GM12801 (cell line): ENCODE measurements around the gene FZD2.

Source experiments
- TF ChIP-seq, protein P1 (sequence below): IDR thresholded peaks from one replicate; pipeline ENCODE4 v1.5.1; 2011; ENCODE audit warnings: control low read depth; ENCODE audit not compliant: insufficient read length; ENCODE audit errors: extremely low read depth

Gene FZD2

DNA sequence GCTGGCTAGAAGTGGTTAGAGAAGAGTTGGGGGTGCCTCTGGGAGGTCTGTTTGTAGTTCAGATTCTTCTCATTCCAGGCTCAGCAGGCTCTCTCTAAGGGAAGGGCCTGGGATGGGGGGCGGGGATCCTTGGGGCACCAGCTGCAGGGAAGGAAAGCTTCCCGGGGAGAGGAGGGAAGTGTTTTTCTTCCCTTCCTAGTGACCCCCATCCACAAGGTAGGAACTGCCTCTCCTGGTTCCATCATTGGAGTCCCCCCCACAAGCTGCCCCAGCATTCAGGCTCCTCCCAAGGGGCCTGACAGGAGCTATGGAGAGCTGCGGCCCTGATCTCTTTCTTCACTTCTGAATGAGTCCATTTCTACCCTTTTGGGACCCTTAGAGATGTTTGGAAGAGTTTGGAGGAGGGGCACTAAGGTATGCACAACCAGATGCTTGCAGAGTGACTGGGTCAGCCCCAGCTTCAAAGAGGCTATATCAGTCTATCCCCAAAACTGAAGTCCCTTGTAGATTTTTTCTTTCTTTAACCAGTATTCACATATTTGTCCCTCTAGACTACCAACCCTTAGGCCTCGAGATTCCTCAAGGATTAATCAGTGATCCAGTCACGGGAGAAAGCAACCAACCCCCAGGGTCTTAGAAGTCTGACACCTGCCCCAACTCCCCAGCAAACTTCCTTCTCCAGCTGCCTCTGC, 13.9 kb upstream of the FZD2 start:
- TF ChIP-seq, protein P1, sequence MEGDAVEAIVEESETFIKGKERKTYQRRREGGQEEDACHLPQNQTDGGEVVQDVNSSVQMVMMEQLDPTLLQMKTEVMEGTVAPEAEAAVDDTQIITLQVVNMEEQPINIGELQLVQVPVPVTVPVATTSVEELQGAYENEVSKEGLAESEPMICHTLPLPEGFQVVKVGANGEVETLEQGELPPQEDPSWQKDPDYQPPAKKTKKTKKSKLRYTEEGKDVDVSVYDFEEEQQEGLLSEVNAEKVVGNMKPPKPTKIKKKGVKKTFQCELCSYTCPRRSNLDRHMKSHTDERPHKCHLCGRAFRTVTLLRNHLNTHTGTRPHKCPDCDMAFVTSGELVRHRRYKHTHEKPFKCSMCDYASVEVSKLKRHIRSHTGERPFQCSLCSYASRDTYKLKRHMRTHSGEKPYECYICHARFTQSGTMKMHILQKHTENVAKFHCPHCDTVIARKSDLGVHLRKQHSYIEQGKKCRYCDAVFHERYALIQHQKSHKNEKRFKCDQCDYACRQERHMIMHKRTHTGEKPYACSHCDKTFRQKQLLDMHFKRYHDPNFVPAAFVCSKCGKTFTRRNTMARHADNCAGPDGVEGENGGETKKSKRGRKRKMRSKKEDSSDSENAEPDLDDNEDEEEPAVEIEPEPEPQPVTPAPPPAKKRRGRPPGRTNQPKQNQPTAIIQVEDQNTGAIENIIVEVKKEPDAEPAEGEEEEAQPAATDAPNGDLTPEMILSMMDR, result no peak

DNA sequence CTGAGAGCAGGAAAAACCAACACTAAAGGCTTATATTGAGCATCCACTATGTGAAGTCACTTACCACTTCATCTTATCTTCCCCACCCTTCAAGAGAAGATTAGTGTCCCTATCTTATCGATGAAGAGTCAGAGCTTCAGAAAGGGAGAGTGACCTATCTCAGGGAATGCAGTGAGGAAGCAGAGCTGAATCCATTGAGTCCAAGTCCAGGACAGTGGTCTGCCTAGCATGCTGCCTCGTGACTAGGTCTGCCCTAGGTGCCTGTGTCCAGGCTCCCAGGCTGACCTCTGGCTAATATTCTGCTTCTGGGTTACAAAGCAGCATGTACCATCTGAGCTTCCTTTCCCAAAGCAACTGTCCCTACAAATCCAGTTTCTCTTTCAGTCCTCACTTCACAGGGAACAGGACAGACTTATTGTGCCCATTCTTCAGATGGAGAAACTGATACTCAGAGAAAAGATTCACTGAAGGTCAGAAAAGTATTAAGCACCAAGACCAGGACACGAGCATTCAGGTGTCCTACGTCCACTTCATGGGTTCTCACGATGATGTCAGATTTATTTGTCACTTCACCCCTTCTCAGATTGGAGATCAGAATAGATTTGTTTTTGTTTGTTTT, 13.3 kb upstream of the FZD2 start:
- TF ChIP-seq, protein P1, result no peak

DNA sequence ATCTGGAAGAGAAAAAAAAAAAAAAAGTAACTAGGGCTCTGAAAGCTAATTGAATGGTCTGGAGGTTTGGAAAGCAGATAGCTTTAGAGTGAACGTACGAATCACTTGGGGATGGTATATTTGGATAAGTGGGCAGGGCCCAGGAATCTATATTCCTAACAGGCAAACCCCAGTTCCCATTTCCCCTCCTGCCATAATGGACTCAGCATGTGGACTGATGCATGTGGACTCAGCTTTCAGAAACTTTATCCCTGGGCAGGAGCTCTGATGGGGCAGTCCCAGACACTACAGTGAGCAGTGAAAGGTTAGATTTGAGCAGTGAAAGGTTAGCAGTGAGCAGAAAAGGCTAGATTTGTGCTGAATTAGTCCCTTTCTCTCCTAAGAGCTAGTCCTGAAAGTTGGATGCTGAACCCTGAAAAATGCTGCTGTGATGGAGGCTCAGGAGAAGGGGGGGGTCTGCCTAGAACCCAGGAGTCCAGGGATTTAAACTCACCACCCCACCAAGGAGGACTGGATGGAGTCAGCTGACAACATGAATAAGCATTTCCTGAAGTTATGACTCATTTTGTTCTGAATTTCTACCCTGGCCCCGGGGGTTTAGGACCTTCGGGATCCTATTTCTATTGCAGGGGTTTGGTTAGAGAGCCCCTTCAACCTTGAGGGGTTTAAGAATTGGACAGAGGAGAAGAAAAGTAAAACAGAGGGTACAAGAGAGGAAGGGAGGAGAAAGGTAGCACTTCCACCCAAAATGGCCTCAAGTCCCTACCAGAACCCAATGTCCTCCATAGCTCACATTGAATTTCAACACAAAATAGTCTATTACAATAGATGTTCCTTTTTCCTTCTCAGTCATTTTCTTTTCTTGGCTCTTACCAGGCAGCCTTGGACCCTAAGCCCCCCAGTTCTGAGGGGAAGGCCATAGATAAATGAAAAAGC, 10.3 kb upstream of the FZD2 start:
- TF ChIP-seq, protein P1, result no peak

DNA sequence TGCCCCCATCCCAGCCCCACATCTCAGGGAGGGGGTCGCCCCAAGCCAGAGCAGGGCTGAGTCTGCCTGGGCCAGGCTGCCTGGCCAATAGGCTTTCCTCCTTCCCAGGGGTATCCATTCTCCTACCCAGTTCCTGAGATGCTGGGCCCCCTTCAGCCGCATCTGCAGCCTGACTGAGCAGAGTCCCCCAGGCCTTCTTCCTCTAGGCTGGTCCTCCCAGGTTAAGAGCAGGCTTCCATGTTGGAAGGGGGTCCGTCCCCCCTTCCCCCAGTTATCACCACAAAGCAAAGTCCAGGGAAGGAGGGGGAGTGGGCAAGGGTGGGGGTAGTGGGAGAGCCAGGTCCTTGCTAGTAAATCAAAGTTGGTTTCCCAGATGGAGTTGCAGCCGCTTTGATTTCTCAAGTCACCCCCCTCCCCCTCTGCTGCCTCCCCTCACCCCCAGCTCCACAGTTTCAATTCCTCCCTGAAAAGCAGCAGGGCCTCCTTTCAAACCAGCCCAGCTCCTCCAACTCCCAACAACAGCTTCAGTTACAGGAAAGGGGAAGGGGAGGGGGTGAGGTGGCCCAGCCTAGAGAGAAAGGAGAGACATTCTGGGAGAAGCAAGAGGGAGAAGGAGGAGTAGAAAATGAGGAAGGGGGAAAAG, 9.5 kb upstream of the FZD2 start:
- TF ChIP-seq, protein P1, result no peak

DNA sequence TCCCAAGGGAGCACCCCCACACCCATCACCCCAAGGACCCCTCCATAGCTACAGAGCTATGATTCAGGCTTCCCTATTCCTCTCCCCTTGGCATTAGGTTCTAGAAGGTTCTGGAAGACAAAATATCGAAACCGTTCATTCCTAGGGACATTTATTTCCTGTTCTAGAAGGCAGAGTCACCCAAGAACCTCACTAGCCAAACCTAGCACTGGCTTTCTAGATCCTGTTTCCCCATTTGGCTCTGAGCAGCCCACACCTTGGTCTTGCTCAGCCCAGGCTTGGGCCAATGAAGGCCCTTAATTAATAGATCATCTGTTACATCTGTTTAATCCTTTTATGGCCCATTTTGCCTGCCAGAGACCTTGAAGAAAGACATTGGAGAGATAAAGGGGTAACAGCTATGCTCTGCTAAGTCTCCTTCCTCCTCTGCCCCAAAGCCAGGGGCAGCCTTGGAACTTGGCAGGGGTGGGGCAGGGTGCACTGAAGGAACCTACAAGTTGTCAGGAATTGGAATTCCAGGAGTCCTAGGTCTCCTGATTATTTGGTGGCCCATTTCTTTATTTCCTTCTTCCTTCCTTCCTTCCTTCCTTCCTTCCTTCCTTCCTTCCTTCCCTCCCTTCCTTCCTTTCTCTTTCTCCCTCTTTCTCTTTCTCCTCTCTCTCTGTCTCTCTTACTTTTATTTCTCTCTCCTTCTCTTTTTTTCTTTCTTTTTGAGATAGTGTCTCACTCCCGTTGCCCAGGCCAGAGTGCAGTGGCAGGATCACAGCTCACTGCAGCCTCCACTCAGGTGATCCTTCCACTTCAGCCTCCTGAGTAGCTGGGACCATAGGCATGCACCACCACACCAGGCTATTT, 8.7 kb upstream of the FZD2 start:
- TF ChIP-seq, protein P1, result no peak

DNA sequence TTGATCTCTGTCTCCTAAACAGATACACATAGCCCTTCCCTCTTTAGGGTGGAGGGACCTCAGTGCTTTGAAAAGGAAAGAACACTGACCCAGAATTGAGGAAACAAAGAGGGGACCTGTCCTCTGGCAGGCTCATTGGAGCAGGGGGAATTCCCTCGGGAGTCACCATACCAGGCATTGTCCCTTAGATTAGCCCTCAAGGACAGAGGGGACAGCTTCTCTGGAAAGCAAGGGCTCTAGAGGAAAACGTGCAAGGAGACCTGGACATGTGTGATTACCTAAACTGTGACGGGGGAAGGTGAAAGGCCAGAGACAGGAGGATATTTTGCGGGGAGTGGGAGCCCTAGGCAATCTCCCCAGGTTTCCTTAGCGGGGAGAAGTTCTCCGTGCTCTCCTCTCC, 7.6 kb upstream of the FZD2 start:
- TF ChIP-seq, protein P1, result no peak
